HG02943 (cell line): ENCODE measurements around the gene AHDC1.

Experiments used
- ATAC-seq: cut with Tn5 transposase; IDR thresholded peaks from one replicate; pipeline ENCODE4 v1.9.1; 2021; ENCODE audit warnings: mild to moderate bottlenecking, low read depth, moderate library complexity; ENCODE audit not compliant: unreplicated experiment

Gene AHDC1

DNA sequence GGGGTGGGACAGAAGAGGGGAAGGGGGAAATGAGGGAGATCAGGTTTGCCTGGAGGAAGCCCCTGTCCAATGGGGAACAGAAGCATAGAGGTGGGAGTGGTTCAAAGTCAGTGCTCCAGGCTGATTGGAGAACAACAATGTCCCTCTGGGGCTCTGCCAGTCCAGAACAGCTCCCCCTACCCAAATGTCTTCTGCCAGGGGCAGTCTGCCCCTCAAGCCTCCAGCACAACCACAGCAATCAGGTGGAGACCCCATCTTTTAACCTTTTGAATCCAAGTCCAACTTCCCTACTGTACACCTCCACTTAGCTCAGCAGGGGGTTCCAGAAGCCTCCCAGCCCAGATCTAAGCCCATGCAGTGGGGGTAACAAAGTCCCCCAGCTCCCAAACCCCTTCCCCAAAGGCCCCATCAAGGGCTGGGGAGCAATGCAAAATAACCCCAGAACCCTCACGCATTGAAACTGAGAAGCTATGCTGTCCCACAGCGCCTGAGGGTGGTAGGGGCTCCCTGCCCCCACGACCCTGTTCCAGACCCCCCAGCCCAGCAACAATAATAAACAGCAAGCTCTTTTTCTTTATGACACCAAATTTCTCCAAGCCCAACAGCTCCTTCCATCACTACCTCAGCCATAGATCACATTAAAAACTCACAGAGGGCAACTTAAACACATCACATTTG, 3.3 kb downstream of the AHDC1 start:
- ATAC-seq = no peak

GRCh38 chr1:27599605-27600497, 4.1 kb downstream of the AHDC1 start:
- no peak for ATAC-seq

- ATAC-seq = no peak
Observed at GRCh38 chr1:27598902-27599528, 4.9 kb downstream of the AHDC1 start.

- no peak for ATAC-seq
Observed at GRCh38 chr1:27598295-27598687, 5.7 kb downstream of the AHDC1 start.

- ATAC-seq = no peak
Observed at GRCh38 chr1:27597516-27598294, 6.2 kb downstream of the AHDC1 start.

- ATAC-seq = no peak
Observed at GRCh38 chr1:27596986-27597385, 7.0 kb downstream of the AHDC1 start.

- ATAC-seq = no peak
Observed at GRCh38 chr1:27596261-27596660, 7.7 kb downstream of the AHDC1 start.

DNA sequence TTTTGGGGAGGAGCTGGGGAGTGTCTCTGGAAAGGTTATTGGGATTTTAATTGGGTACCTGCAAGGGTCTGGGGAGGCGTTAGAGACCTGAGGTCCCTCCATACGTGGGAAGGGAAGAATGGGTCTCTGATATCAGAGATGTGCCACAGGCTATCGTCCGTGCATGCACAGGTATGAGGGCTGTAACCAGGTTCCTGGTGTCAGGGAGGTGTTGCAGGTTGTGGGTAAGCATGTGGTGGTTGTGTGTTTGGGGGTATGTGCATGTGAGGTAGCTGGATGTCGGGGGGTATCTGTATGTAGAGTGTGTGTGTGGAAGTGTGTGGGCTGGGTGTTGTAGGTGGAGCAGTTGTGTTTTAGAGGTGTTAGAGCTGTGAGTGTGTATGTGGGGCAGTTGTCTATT, 8.3 kb downstream of the AHDC1 start:
- ATAC-seq = no peak

- ATAC-seq = no peak
Observed at GRCh38 chr1:27594564-27595510, 9.1 kb downstream of the AHDC1 start.

- no peak for ATAC-seq
Observed at GRCh38 chr1:27593678-27594563, 10.0 kb downstream of the AHDC1 start.

GRCh38 chr1:27592931-27593677, 10.8 kb downstream of the AHDC1 start:
- ATAC-seq = no peak

GRCh38 chr1:27592232-27592930, 11.6 kb downstream of the AHDC1 start:
- no peak for ATAC-seq

- ATAC-seq = no peak
Observed at GRCh38 chr1:27591622-27592021, 12.3 kb downstream of the AHDC1 start.

DNA sequence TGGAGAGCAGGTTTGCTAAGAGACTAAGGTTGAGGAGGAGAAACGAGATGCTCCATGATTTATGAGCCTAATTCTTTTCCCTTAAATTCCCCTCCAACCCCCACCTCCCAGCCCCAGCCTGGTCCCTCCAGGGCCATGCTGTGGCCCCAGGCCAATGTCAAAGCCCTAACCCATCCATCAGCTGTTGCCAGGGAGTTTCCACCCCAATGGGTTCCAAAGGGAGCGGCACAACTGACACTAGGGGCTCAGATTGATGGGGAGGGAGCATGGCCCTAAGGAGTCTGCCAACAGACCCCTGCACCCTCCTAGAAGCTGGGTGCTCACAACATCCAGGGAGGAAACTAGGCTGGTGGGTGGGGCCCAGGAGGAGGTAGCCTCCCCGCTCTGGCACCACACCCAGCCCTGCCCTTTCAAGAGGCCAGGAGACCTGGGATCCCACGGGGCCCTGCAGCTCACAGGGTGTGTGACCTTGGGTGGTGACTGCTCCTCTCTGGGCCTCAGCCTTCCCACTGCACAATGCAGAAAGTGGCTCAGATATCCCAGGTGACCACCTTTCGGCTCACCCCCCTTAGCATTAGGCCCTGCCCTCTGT, 12.9 kb downstream of the AHDC1 start:
- ATAC-seq = no peak

DNA sequence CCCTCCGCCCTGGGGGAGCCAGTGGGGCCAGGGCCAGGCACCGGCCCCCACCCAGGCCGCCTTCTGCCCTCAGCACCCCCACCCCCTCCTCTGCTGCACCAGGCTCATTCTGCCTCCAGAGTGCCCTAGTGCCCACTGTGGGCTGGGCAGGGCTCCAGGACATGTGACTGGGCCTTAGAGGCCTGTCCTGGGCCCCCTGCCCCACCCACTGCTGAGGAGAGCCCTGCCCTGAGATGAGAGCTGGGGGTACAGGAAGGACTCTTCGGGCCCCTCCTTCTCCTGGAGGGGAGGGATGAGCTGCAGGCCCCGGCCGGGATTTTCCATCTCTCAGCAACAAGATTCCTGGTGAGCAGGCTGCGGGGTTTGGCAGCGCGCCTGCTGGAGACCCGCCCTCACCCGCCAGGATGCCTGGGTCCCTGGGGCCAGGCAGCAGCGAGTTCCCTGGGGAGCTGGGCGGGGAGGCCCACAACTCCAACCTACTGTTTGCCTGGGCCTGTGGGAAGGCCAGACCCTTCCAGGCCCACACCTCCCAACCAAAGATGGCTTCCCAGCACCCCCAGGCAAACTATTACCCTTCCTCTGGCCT, 14.0 kb downstream of the AHDC1 start:
- no peak for ATAC-seq

GRCh38 chr1:27589441-27589840, 14.5 kb downstream of the AHDC1 start:
- ATAC-seq = no peak
